ENCODE data around the gene LRRIQ1. TPM values are rescaled to one million over a fixed set of nuclear protein-coding genes. Genes with fewer than 3 reads are reported as not detected.

The LRRIQ1 gene
- total RNA-seq, 1 donor from 2014 or later, result 0.92 TPM

DNA sequence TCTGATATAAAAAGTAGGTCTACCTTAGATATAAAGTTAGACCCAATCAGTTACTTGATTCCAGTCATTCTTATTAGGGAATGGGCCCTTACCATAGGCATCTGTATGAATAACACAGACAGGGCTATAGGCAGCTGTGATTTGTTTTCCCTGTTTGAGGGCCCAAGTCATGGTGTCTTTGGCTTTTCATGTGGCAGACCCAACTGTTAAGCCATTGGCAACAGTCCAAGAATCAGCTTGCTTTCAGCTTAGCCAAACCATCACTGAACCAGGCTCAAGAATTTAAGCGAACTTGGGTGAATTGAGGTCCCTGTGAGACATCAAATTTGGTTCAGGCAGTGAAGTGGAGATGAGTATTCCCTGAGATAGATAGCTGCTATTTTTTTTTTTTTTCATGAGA, 111.2 kb downstream of the LRRIQ1 start:
- TF ChIP-seq, protein P1, sequence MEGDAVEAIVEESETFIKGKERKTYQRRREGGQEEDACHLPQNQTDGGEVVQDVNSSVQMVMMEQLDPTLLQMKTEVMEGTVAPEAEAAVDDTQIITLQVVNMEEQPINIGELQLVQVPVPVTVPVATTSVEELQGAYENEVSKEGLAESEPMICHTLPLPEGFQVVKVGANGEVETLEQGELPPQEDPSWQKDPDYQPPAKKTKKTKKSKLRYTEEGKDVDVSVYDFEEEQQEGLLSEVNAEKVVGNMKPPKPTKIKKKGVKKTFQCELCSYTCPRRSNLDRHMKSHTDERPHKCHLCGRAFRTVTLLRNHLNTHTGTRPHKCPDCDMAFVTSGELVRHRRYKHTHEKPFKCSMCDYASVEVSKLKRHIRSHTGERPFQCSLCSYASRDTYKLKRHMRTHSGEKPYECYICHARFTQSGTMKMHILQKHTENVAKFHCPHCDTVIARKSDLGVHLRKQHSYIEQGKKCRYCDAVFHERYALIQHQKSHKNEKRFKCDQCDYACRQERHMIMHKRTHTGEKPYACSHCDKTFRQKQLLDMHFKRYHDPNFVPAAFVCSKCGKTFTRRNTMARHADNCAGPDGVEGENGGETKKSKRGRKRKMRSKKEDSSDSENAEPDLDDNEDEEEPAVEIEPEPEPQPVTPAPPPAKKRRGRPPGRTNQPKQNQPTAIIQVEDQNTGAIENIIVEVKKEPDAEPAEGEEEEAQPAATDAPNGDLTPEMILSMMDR (conservative IDR thresholded peaks at IDR 0.05; ENCODE audit: low read depth, low read length), result no peak
- no peak overlapping the region for H3K4me3 ChIP-seq (ENCODE audit: low read depth, low read length)
- DNase-seq (ENCODE audit: low read depth), result no peak

DNA sequence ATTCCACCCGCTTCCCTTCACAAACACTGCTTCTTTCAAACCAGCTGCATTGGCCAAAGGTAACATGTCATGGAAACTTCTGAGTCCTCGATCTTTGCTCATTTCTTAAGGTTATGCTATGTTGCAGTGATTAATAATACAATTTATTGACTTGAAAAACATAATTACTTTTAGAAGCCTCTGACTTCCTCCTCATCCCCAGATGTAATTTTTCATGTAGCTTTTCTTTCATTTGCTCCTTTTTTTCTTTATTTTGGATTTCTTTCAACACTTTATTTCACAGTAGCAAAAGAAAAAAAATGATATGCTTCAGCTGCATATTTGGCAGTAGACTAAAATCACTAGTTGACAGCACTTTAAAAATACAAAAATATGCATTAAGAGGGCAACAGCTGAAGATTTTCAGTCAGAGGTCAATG, 116.2 kb downstream of the LRRIQ1 start:
- TF ChIP-seq, protein P1 (conservative IDR thresholded peaks at IDR 0.05; ENCODE audit: low read depth, low read length), result no peak
- DNase-seq (ENCODE audit: low read depth), result no peak
- no peak overlapping the region for H3K4me3 ChIP-seq (ENCODE audit: low read depth, low read length)

DNA sequence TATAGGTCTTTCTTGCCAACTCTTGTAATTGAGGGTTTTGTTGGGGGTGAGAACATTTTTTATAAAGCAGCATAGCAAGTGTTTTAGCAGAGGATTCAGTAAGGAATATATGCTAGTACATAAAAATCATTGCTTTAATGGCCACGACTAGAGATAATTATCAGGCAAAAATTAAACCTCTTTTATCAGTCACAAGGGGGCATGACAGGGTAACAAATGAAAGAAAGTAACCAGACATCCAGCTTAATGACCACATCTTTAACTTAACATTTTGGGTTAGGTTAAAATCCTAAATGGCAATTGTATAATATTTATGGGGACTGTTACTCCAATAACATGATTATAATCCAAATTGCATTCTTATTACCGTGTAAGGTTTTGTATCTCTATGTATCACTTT, 119.6 kb downstream of the LRRIQ1 start:
- TF ChIP-seq, protein P1 (conservative IDR thresholded peaks at IDR 0.05; ENCODE audit: low read depth, low read length), result peak; percentile 45
- no peak overlapping the region for H3K4me3 ChIP-seq (ENCODE audit: low read depth, low read length)
- DNase-seq (ENCODE audit: low read depth), result no peak

DNA sequence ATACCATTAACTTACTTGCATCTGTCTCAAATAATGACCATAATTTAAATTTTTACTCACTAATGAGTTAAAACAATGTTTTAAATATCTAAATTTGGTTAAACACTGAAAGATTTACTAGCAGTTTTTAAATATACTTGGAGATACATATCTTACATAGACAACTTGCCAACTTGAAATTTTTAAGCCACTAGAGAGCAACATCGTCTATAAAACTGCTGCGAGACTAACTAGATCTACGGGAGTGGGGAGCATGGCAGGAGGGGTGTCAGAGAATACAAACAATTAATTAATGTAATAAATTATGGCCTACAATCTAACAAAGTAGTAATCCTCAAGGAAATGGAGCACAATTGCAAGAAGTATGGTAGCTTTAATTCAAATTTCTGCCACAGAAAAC, 120.4 kb downstream of the LRRIQ1 start:
- TF ChIP-seq, protein P1 (conservative IDR thresholded peaks at IDR 0.05; ENCODE audit: low read depth, low read length), result no peak
- DNase-seq (ENCODE audit: low read depth), result no peak
- H3K4me3 ChIP-seq (ENCODE audit: low read depth, low read length), result no peak overlapping the region

DNA sequence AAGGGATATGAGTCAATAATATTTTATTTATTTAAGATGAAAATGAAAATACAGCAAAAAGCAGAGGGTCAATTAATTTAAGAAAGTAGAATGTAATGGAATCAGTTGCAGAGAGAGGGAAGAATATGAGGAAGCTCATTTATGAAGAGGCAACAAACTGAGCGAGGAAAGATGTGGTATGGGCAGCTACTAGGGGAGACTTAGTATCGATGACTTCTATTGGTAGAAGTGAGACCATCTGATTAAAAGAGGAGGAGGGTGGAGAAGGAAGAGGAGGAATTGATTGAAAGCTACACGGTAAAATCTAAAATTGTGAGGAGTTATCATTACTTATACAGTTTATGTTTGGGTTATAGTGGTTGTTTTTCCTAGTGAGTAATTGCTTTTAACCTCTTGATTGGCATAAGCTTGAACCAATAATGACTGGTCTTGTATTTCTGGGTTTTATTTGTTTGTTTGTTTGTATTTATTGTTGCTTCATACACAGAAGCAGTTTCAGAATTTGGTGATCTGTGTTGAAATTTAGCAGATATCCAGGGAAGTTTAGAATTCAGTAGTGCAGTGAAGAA, 121.0 kb downstream of the LRRIQ1 start:
- H3K4me3 ChIP-seq (ENCODE audit: low read depth, low read length), result no peak overlapping the region
- no peak for DNase-seq (ENCODE audit: low read depth)
- TF ChIP-seq, protein P1 (conservative IDR thresholded peaks at IDR 0.05; ENCODE audit: low read depth, low read length), result no peak

DNA sequence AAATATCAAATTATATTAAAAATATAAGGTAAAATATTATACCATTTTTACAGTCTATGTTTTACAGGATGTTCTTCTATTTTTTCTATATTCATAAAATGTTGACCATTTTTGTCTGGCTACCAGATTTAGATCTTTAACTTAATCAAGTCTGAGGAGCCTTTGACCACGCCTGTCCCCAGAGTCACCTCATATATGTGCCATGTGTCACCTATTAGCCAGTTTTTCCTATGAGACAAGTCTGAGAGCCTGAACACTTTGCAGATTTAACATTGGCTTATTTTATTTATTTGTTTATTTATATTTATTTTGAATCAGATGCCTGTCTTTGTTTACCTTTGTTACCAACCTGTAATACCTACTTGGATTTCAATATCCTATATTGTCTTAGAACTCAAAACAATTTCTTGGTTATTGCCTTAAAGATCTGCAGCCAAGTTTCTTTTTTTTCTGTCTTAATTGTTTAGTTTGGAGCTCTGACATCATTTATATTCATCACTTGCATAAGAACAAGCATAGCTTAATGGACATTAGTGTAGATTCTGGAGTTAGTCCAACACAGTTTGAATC, 127.7 kb downstream of the LRRIQ1 start:
- no peak overlapping the region for H3K4me3 ChIP-seq (ENCODE audit: low read depth, low read length)
- DNase-seq (ENCODE audit: low read depth), result no peak
- TF ChIP-seq, protein P1 (conservative IDR thresholded peaks at IDR 0.05; ENCODE audit: low read depth, low read length), result no peak

DNA sequence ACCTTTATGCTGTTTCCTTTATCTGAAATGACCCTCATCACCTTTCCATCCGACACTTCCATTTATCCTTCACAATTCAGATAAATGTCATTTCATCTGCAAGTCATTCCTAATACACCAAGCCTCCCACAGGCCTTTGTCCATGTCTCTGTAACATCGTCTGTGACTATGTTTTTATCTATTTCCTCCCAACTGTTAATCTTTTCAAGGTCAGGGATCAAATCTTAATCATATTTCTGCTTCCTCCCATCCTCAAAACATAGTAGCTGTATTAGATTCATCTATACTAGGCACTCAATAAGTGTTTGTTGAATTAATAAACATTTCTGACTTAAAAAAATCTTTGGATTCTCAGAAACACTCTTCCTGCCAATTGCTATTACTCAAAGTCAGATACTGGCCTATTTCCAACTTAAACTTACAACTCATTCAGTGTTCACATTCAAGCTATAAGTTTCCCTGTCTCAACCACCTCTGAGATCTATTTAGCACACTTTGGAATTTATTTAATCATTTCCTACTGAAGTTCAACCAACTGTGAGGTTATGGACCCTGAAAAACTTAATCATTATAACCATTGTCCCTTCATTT, 143.6 kb downstream of the LRRIQ1 start:
- TF ChIP-seq, protein P1 (conservative IDR thresholded peaks at IDR 0.05; ENCODE audit: low read depth, low read length), result no peak
- DNase-seq (ENCODE audit: low read depth), result no peak
- H3K4me3 ChIP-seq (ENCODE audit: low read depth, low read length), result no peak overlapping the region

Data from epithelial cell of proximal tubule (primary cell).